Measurements from ENCODE around the gene SLC52A3.

DNA sequence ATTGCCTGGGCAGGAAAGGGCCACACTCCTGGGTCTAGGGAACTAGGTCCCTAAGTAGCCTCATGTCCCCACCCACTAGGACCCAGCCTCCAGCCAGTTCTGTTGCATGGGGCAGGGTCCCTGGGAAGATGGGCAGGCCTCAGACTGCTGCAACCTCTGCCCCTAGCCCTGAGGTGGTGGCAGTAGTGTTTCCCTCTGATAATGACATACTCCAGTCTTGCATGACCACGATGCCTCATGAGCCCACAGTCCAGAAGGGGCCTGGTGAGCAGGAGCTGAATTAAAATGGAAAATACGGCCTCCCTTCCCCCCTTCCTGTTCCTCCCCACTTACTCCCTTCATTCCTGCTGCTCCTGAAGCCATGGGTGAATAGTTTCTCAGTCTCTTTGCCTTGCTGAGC lies 56.7 kb downstream of the SLC52A3 start:
- TF ChIP-seq, protein P1, sequence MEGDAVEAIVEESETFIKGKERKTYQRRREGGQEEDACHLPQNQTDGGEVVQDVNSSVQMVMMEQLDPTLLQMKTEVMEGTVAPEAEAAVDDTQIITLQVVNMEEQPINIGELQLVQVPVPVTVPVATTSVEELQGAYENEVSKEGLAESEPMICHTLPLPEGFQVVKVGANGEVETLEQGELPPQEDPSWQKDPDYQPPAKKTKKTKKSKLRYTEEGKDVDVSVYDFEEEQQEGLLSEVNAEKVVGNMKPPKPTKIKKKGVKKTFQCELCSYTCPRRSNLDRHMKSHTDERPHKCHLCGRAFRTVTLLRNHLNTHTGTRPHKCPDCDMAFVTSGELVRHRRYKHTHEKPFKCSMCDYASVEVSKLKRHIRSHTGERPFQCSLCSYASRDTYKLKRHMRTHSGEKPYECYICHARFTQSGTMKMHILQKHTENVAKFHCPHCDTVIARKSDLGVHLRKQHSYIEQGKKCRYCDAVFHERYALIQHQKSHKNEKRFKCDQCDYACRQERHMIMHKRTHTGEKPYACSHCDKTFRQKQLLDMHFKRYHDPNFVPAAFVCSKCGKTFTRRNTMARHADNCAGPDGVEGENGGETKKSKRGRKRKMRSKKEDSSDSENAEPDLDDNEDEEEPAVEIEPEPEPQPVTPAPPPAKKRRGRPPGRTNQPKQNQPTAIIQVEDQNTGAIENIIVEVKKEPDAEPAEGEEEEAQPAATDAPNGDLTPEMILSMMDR (IDR thresholded peaks at IDR 0.05; ENCODE audit: low read length), result no peak
- TF ChIP-seq EZH2 (IDR thresholded peaks at IDR 0.05; ENCODE audit: borderline replicate concordance, low read length), result no peak
